Activated effector memory CD4-positive, alpha-beta T cell treated with Interleukin-2 at 50 U/mL for 16 hours (primary cell): ENCODE measurements around the gene PYGO2.
A peak's percentile ranks its signal among the peaks of the same experiment; 100 is the strongest.
"Not testable (repeated sequence)": the region's sequence is repeated elsewhere in the genome, so short reads cannot be mapped to it uniquely, and the experiment has no call there.

Source experiments
- DNase-seq: peaks from one replicate; pipeline ENCODE4 v3.0.0-alpha.2; 2020

The PYGO2 gene

GRCh38 chr1:154940213-154940560, 21.4 kb downstream of the PYGO2 start:
- no peak for DNase-seq

DNA sequence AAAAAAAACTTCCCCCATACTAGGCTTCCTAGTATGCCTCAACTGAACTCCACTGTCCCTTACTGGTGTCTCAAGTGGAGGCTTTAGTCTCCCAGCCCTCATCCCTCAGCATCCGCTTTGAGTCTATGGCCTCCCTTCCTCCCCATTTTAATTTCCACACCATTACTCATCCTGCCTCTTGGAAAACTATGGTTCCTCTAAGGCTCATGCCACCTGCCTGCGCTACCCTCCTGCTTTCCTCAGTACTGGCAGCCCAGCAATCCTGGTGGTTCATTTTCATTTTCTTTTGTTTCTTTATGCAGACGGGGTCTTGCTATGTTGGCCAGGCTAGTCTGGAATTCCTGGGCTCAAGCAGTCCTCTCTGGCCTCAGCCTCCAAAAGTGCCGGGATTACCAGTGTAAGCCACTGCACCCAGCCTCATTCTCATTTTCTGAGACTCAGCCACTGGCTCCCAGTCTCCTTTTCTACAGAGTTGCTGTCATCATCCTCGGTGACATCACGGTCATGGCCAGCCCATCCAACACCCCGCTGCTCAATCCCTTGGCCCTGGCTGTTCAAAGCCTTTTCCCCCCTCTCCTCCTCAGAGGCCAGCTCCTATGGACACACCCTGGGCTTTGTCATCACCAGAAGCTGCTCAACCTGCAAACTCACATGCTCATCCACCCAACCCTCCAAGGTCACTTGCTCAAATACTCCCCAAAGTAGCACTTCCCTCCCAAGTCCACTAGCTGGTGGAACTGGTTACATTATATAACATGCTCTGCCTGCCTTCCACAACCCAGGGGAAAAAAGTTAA, 22.8 kb downstream of the PYGO2 start:
- DNase-seq, result no peak

GRCh38 chr1:154937988-154938386, 23.6 kb downstream of the PYGO2 start:
- no peak for DNase-seq

- DNase-seq, result no peak
These were observed 24.2 kb downstream of the PYGO2 start for GRCh38 chr1:154937085-154937987.

DNA sequence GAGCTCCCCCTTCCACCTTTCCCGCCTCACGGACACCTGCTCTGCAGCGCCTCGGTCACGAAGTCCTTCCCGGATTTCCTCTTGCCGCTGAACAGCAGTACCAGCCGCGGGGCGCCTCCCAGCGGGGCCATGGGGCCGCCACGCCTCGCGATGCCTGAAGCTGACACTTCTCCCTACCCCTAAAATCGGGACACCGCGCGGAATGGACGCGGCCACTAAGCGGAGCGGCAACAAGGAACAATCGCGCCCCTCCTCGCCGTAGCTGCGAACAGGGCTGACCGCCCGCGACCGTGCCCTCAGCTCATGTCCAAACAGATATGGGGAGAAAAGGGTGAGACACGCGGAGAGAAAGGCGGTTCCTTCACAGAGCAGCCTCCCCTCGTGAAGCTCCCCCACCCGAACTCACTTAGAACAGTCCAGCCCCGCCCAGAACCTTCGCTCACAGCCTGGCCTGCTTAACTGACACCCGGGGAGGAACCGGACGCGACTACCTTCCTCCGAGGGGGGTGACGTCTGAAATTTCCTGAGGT, 25.0 kb downstream of the PYGO2 start, which contains the start of gene PMVK:
TSS of gene PMVK (minus strand) at position 165 of the 530 bp plus-strand sequence. CDS start at position 131, 34 bp downstream.
- DNase-seq, result peak; percentile 92

DNA sequence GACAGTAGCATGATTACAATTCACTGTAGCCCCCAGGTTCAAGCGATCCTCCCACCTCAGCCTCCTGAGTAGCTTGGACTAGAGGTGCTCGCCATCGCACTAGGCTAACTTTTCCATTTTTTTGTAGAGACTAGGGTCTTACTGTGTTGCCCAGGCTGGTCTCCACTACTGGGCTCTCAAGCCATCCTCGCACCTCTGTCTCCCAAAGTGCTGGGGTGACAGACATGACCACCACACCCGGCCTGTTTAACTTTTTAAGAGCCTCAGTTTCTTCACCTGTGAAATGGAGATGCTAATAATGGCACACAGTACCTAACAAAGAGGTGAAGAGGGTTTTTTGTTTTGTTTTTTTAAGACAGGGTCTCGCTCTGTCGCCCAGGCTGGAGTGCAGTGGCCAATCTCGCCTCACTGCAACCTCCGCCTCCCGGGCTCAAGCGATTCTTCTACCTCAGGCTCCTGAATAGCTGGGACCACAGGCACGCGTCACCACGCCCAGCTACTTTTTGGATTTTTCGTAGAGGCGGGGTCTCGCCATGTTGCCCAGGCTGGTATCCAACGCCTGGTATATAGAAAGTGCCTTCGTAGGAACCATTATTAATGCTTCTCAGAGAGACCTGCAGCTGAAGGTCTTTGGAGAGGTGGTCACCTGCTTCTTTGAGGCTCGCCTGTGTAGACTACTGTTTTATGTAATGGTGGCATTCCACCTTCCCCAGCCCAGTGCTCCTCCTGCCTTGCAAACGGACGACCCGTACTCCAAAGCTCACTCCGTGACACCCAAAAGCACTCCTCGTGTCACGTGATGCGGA, 25.6 kb downstream of the PYGO2 start:
- peak; percentile 31 for DNase-seq

GRCh38 chr1:154934358-154934948, 27.1 kb downstream of the PYGO2 start:
- no peak for DNase-seq

DNA sequence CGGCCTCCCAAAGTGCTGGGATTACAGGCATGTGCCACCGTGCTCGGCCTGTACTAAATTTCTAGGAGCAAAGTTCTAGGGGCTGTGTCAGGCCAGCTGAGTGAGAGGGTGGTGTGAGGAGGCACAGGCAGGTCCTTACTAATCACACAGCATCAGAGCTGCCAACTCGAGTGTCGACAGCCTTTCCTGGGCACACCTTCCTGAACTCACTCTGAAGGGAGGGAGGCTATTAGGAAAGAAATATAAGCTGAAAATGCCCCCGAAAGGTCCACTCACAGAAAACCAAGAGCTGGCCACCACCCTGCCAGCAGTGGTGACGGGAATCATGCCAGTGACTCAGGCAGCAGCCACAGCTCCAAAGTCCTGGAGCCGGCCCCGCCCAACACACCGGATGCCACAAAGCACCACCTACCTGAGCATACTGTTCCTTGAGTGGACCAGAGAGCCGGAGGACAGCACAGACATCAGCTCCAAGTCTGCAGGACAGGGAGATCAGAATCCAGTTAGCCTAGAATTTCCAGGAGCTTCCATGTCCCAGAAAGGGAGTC, 29.6 kb downstream of the PYGO2 start:
- DNase-seq, result no peak

DNA sequence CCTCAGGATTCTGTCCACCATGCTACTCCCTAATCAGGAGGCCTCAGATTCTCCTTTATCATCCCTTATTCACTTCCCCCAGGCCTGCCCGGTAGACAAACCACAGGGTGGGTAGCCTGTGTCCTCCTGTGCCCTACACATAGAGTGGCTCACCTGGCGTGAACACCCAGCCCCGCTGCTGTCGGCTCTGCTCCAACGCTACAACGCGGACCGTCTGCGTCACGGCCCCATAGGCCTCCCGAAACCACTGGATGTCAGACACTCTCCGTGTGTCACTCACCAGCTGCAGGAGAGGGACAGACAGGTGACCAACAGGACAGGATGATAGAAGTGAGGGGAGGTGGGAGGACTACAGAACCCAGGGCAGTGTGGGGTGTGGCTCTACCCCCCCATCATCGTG, 35.4 kb downstream of the PYGO2 start:
- DNase-seq, result no peak

- DNase-seq, result no peak
These were observed 36.0 kb downstream of the PYGO2 start for GRCh38 chr1:154925335-154926170.

- no peak for DNase-seq
These were observed 37.9 kb downstream of the PYGO2 start for GRCh38 chr1:154923695-154924094.

DNA sequence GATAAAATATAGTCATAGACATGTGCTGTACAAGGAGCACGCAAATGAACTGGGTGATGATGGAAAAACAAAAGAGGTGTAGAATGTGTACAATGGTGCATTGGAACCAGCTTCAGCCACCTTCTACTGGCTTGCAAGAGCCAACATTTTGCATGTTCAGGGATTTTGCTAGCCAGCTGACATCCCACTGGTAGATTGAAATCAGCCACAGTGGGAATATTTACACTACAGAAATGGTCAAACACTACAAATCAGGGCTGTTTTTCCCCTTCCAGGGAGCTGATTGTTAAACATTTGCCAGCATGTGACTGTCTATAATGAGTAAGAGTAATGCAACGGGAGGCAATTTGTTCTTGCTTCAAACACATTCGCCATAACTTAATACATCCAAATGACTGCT, 48.3 kb downstream of the PYGO2 start:
- no peak for DNase-seq

DNA sequence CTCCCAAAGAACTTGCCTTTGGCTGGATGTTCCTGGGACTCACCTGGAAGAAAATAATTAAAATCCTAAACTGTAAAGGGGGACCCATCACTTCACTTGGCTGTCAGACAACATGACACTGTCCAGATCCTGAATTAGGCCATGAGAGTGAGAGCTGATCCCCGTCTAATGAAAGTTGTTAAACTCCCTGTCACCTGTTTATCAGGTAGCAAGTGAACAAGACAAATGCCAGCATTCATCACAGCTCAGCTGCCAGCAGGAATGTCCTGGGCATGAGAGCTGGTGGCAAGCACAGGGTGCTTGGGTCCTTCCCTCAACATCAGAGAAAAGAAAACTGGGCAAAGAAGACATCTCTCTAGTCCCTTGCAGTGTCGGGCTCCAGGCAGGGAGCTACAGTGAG, 48.8 kb downstream of the PYGO2 start:
- no peak for DNase-seq

- no peak for DNase-seq
These were observed 49.7 kb downstream of the PYGO2 start for GRCh38 chr1:154911691-154912550.

DNA sequence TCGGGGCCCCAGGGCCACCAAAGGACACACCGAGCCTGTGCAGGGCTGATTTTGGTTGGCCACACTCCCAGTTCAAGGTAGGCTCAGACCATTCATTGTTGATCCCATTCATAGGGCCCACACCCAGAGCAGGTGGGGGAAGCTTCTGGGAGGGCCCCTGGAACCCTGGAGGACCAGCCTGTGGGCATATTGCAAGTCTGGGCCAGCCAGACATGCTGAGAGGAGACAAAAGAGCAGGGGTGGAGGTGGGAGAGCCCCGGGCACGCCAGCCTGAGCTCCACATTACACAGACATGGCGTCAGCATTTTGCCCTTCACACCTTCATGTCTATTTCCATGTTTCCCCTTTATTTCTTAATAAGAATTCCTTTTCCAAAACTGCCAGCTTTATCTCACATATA, 50.7 kb downstream of the PYGO2 start:
- no peak for DNase-seq

GRCh38 chr1:154908937-154909336, 52.6 kb downstream of the PYGO2 start:
- no peak for DNase-seq

DNA sequence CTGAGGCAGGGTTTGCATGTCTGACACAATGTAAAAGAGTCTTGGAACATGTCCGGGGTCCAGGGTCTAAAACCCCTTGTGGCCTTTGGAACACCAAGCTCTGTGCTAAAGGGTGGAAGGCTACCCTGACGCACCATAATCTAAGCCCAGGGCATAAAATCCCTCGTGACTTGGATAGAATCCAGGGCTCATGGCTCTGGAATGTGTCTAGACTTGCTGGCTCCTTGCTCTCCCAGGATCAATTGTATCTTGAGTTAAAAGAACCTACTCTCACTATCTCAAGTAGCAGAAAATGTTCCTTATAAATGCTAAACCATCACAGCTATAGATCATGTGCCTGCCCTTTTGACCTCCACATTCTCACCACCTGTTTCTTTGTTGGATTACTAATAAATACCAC, 53.5 kb downstream of the PYGO2 start:
- DNase-seq, result not testable (repeated sequence)
